GM23338 (cell line): Measurements from ENCODE around the gene XRRA1. TPM values are rescaled to one million over a fixed set of nuclear protein-coding genes. Genes with fewer than 3 reads are reported as not detected.

Source experiments
- ATAC-seq: fragments of 200-7000 bp; cut with Tn5 transposase; 3 replicates; pipeline ENCODE4 v1.9.1; 2020
- DNase-seq: peaks from one replicate; pipeline ENCODE4 v3.0.0-alpha.2; 2015; ENCODE audit warnings: low spot score
- H2AFZ ChIP-seq: fragments of 200-600 bp; sonication (generic); 2 replicates; pipeline ENCODE4 v1.8.0; 2016; ENCODE audit warnings: antibody characterized with exemption, mild to moderate bottlenecking, moderate library complexity
- H3F3A ChIP-seq: fragments of 200-600 bp; sonication (generic); replicated peaks from 2 replicates; pipeline ENCODE4 v1.8.0; 2017; ENCODE audit warnings: antibody characterized with exemption, mixed run types, low read depth
- H3K27ac ChIP-seq: fragments of 200-600 bp; sonication (generic); 2 replicates; pipeline ENCODE4 v1.6.1; 2016; ENCODE audit warnings: low read depth
- H3K27me3 ChIP-seq: fragments of 200-600 bp; sonication (generic); 2 replicates; pipeline ENCODE4 v1.8.0; 2016; ENCODE audit warnings: mild to moderate bottlenecking, mixed run types, moderate library complexity; ENCODE audit not compliant: insufficient read depth
- H3K36me3 ChIP-seq: fragments of 200-600 bp; sonication (generic); 2 replicates; pipeline ENCODE4 v1.8.0; 2016; ENCODE audit warnings: mild to moderate bottlenecking; ENCODE audit not compliant: insufficient read depth
- H3K4me1 ChIP-seq: fragments of 200-600 bp; sonication (generic); 2 replicates; pipeline ENCODE4 v1.8.0; 2016; ENCODE audit warnings: mild to moderate bottlenecking, moderate library complexity; ENCODE audit not compliant: insufficient read depth
- H3K4me2 ChIP-seq: fragments of 200-600 bp; sonication (generic); 2 replicates; pipeline ENCODE4 v1.7.1; 2017; ENCODE audit warnings: mixed run types
- H3K4me3 ChIP-seq: fragments of 200-600 bp; sonication (generic); 2 replicates; pipeline ENCODE4 v1.6.1; 2016; ENCODE audit warnings: mixed run types
- H3K79me2 ChIP-seq: fragments of 200-600 bp; sonication (generic); replicated peaks from 2 replicates; pipeline ENCODE4 v1.8.0; 2017; ENCODE audit warnings: mild to moderate bottlenecking; ENCODE audit not compliant: insufficient read depth
- H3K9me2 ChIP-seq: fragments of 200-600 bp; sonication (generic); 2 replicates; pipeline ENCODE4 v1.8.0; 2017; ENCODE audit not compliant: insufficient read depth
- H4K20me1 ChIP-seq: fragments of 200-600 bp; sonication (generic); replicated peaks from 2 replicates; pipeline ENCODE4 v1.8.0; 2017; ENCODE audit warnings: mild to moderate bottlenecking; ENCODE audit not compliant: insufficient read depth
- H3K27ac Mint-ChIP-seq: 2 replicates; pipeline ENCODE4 v1.8.0; 2020; ENCODE audit warnings: inconsistent platforms, mild to moderate bottlenecking, moderate library complexity, mixed read lengths
- H3K27me3 Mint-ChIP-seq: 3 replicates; pipeline ENCODE4 v1.8.0; 2022; ENCODE audit warnings: low read depth, mild to moderate bottlenecking, moderate library complexity, mixed read lengths, inconsistent platforms; ENCODE audit not compliant: insufficient read depth, poor library complexity
- H3K36me3 Mint-ChIP-seq: 3 replicates; pipeline ENCODE4 v1.8.0; 2021; ENCODE audit warnings: low read depth, mild to moderate bottlenecking, inconsistent platforms, moderate library complexity, mixed read lengths
- H3K4me1 Mint-ChIP-seq: 3 replicates; pipeline ENCODE4 v1.8.0; 2020; ENCODE audit warnings: mild to moderate bottlenecking, inconsistent platforms, mixed read lengths
- H3K4me3 Mint-ChIP-seq: 3 replicates; pipeline ENCODE4 v1.8.0; 2021; ENCODE audit warnings: moderate library complexity, mild to moderate bottlenecking, inconsistent platforms, mixed read lengths
- H3K9me3 Mint-ChIP-seq: 3 replicates; pipeline ENCODE4 v1.8.0; 2020; ENCODE audit warnings: moderate library complexity, mild to moderate bottlenecking, inconsistent platforms, mixed read lengths
- CREB1 ChIP-seq: fragments of 250-450 bp; sonication (Bioruptor Pico); IDR thresholded peaks from 2 replicates; pipeline ENCODE4 v1.5.0; 2020; ENCODE audit warnings: low read depth, mild to moderate bottlenecking, moderate library complexity
- EZH2 ChIP-seq: fragments of 200-600 bp; sonication (generic); IDR thresholded peaks from one replicate; pipeline ENCODE4 v1.8.0; 2017; ENCODE audit warnings: antibody characterized with exemption, mild to moderate bottlenecking, low read depth; ENCODE audit not compliant: unreplicated experiment
- EZH2phosphoT487 ChIP-seq: fragments of 200-600 bp; sonication (generic); IDR thresholded peaks from one replicate; pipeline ENCODE4 v1.8.1; 2018; ENCODE audit warnings: antibody characterized with exemption; ENCODE audit not compliant: unreplicated experiment
- JUNB ChIP-seq: IDR thresholded peaks from one replicate; pipeline ENCODE4 v1.6.1; 2016; ENCODE audit warnings: antibody characterized with exemption; ENCODE audit not compliant: unreplicated experiment
- NANOG ChIP-seq: IDR thresholded peaks from 2 replicates; pipeline ENCODE4 v1.6.1; 2016; ENCODE audit warnings: antibody characterized with exemption, borderline replicate concordance
- POLR2AphosphoS5 ChIP-seq: IDR thresholded peaks from 2 replicates; pipeline ENCODE4 v1.6.1; 2016; ENCODE audit warnings: antibody characterized with exemption, low read depth
- STAT1 ChIP-seq: IDR thresholded peaks from one replicate; pipeline ENCODE4 v1.6.1; 2016; ENCODE audit warnings: antibody characterized with exemption; ENCODE audit not compliant: unreplicated experiment
- ZNF114 ChIP-seq: fragments of 250-450 bp; sonication (Bioruptor Pico); IDR thresholded peaks from 2 replicates; pipeline ENCODE4 v1.5.0; 2020; ENCODE audit warnings: mild to moderate bottlenecking, moderate library complexity
- ZNF331 ChIP-seq: fragments of 250-450 bp; sonication (Bioruptor Pico); IDR thresholded peaks from 2 replicates; pipeline ENCODE4 v1.5.0; 2020; ENCODE audit warnings: low read depth, mild to moderate bottlenecking, moderate library complexity
- polyA plus RNA-seq: library from polyadenylated mRNA; unstranded; fragments of >200 nt; fragmentation: Nextera tagmentation; extraction: Ambion mirVana; gene quantifications from 2 replicates; pipeline ENCODE4 v1.2.1, GENCODE V29; 2016
- total RNA-seq: library from RNA; depleted of rRNA; stranded (reverse); fragments of >200 nt; shearing (Covaris generic); gene quantifications from 2 replicates; pipeline ENCODE4 v1.2.3, GENCODE V29; 2014
- TF ChIP-seq, protein P1 (sequence below): fragments of 250-450 bp; sonication (Bioruptor Pico); IDR thresholded peaks from 2 replicates; pipeline ENCODE4 v1.5.0; 2020; ENCODE audit warnings: mild to moderate bottlenecking, moderate library complexity
- TF ChIP-seq, protein P2 (sequence below): IDR thresholded peaks from one replicate; pipeline ENCODE4 v1.6.1; 2018; ENCODE audit warnings: antibody characterized with exemption; ENCODE audit not compliant: unreplicated experiment
- TF ChIP-seq, protein P3 (sequence below), 2 experiments: fragments of 200-600 bp in 1 of 2; sonication (generic) in 1 of 2; conservative IDR thresholded peaks; 2 replicates each; pipeline versions ENCODE4 v1.5.1 to v1.6.1; 2016 to 2017; ENCODE audit warnings: antibody characterized with exemption in 2 of 2, low read depth in 2 of 2, mild to moderate bottlenecking in 2 of 2, moderate library complexity in 1 of 2
- TF ChIP-seq, protein P4 (sequence below): IDR thresholded peaks from 2 replicates; pipeline ENCODE4 v1.6.1; 2016; ENCODE audit warnings: antibody characterized with exemption

The XRRA1 gene
- total and polyA plus RNA-seq, 2 experiments from 2014 or later = 4.9 to 5.4 TPM

DNA sequence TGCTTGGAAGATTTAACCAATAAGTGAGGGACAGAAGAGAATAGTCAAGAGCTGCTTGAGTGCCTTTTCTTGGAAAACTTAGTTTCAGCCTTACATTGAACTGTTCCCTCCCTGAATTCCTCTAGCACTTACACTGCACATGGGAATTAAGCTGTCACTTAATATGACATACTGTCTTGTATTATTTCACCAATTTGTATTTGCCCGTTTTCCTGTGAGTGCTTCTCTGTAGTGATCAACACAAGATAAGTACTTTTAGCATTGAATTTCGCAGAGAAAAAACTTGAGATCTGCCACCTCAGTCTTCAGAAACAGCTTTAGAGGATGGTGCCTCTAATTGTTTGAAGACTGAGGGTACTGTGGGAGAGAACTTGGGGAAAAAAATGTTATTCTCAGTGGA lies 3.9 kb upstream of the XRRA1 start:
- H3K27ac ChIP-seq = no peak overlapping the region
- H3K4me3 ChIP-seq = no peak overlapping the region
- Mint-ChIP-seq H3K4me3 (no peak overlapping the region), H3K27ac (no peak overlapping the region), H3K4me1 (peaks cover 7% of the 10 kb centered on the region; the same call in 2 of the 3 replicates), H3K9me3 (no peaks in the 10 kb centered on the region), H3K36me3 (no peaks in the 10 kb centered on the region; the same call in 2 of the 3 replicates), H3K27me3 (peaks cover 6% of the 10 kb centered on the region)
- no peaks in the 10 kb centered on the region for H3K9me2 ChIP-seq
- peaks cover 83% of the 10 kb centered on the region for H3K79me2 ChIP-seq
- ATAC-seq = no peak
- DNase-seq = no peak
- H3K27me3 ChIP-seq = no peaks in the 10 kb centered on the region
- H3K4me1 ChIP-seq = peaks cover 12% of the 10 kb centered on the region; the same call in 1 of the 2 replicates
- H3F3A ChIP-seq = no peaks in the 10 kb centered on the region
- H3K36me3 ChIP-seq = 0 out of 2 replicates have a peak, but pooled peaks cover 2% of the 10 kb centered on the region
- H4K20me1 ChIP-seq = peaks cover 36% of the 10 kb centered on the region
- H3K4me2 ChIP-seq = no peak overlapping the region
- TF ChIP-seq NANOG (no peak), EZH2phosphoT487 (no peak), ZNF331 (CRISPR knock-in tag) (no peak), CREB1 (CRISPR knock-in tag) (no peak), POLR2AphosphoS5 (no peak), ZNF114 (CRISPR knock-in tag) (no peak), JUNB (no peak), STAT1 (no peak), EZH2 (no peak)
- TF ChIP-seq, protein P1, sequence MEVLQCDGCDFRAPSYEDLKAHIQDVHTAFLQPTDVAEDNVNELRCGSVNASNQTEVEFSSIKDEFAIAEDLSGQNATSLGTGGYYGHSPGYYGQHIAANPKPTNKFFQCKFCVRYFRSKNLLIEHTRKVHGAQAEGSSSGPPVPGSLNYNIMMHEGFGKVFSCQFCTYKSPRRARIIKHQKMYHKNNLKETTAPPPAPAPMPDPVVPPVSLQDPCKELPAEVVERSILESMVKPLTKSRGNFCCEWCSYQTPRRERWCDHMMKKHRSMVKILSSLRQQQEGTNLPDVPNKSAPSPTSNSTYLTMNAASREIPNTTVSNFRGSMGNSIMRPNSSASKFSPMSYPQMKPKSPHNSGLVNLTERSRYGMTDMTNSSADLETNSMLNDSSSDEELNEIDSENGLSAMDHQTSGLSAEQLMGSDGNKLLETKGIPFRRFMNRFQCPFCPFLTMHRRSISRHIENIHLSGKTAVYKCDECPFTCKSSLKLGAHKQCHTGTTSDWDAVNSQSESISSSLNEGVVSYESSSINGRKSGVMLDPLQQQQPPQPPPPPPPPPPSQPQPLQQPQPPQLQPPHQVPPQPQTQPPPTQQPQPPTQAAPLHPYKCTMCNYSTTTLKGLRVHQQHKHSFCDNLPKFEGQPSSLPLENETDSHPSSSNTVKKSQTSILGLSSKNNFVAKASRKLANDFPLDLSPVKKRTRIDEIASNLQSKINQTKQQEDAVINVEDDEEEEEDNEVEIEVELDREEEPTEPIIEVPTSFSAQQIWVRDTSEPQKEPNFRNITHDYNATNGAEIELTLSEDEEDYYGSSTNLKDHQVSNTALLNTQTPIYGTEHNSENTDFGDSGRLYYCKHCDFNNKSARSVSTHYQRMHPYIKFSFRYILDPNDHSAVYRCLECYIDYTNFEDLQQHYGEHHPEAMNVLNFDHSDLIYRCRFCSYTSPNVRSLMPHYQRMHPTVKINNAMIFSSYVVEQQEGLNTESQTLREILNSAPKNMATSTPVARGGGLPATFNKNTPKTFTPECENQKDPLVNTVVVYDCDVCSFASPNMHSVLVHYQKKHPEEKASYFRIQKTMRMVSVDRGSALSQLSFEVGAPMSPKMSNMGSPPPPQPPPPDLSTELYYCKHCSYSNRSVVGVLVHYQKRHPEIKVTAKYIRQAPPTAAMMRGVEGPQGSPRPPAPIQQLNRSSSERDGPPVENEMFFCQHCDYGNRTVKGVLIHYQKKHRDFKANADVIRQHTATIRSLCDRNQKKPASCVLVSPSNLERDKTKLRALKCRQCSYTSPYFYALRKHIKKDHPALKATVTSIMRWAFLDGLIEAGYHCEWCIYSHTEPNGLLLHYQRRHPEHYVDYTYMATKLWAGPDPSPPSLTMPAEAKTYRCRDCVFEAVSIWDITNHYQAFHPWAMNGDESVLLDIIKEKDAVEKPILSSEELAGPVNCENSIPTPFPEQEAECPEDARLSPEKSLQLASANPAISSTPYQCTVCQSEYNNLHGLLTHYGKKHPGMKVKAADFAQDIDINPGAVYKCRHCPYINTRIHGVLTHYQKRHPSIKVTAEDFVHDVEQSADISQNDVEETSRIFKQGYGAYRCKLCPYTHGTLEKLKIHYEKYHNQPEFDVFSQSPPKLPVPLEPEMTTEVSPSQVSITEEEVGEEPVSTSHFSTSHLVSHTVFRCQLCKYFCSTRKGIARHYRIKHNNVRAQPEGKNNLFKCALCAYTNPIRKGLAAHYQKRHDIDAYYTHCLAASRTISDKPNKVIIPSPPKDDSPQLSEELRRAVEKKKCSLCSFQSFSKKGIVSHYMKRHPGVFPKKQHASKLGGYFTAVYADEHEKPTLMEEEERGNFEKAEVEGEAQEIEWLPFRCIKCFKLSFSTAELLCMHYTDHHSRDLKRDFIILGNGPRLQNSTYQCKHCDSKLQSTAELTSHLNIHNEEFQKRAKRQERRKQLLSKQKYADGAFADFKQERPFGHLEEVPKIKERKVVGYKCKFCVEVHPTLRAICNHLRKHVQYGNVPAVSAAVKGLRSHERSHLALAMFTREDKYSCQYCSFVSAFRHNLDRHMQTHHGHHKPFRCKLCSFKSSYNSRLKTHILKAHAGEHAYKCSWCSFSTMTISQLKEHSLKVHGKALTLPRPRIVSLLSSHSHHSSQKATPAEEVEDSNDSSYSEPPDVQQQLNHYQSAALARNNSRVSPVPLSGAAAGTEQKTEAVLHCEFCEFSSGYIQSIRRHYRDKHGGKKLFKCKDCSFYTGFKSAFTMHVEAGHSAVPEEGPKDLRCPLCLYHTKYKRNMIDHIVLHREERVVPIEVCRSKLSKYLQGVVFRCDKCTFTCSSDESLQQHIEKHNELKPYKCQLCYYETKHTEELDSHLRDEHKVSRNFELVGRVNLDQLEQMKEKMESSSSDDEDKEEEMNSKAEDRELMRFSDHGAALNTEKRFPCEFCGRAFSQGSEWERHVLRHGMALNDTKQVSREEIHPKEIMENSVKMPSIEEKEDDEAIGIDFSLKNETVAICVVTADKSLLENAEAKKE (CRISPR knock-in tag) = no peak
- TF ChIP-seq, protein P2, sequence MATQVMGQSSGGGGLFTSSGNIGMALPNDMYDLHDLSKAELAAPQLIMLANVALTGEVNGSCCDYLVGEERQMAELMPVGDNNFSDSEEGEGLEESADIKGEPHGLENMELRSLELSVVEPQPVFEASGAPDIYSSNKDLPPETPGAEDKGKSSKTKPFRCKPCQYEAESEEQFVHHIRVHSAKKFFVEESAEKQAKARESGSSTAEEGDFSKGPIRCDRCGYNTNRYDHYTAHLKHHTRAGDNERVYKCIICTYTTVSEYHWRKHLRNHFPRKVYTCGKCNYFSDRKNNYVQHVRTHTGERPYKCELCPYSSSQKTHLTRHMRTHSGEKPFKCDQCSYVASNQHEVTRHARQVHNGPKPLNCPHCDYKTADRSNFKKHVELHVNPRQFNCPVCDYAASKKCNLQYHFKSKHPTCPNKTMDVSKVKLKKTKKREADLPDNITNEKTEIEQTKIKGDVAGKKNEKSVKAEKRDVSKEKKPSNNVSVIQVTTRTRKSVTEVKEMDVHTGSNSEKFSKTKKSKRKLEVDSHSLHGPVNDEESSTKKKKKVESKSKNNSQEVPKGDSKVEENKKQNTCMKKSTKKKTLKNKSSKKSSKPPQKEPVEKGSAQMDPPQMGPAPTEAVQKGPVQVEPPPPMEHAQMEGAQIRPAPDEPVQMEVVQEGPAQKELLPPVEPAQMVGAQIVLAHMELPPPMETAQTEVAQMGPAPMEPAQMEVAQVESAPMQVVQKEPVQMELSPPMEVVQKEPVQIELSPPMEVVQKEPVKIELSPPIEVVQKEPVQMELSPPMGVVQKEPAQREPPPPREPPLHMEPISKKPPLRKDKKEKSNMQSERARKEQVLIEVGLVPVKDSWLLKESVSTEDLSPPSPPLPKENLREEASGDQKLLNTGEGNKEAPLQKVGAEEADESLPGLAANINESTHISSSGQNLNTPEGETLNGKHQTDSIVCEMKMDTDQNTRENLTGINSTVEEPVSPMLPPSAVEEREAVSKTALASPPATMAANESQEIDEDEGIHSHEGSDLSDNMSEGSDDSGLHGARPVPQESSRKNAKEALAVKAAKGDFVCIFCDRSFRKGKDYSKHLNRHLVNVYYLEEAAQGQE = no peak
- TF ChIP-seq, protein P3, sequence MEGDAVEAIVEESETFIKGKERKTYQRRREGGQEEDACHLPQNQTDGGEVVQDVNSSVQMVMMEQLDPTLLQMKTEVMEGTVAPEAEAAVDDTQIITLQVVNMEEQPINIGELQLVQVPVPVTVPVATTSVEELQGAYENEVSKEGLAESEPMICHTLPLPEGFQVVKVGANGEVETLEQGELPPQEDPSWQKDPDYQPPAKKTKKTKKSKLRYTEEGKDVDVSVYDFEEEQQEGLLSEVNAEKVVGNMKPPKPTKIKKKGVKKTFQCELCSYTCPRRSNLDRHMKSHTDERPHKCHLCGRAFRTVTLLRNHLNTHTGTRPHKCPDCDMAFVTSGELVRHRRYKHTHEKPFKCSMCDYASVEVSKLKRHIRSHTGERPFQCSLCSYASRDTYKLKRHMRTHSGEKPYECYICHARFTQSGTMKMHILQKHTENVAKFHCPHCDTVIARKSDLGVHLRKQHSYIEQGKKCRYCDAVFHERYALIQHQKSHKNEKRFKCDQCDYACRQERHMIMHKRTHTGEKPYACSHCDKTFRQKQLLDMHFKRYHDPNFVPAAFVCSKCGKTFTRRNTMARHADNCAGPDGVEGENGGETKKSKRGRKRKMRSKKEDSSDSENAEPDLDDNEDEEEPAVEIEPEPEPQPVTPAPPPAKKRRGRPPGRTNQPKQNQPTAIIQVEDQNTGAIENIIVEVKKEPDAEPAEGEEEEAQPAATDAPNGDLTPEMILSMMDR (conservative IDR thresholded peaks at IDR 0.05; ENCODE audit: low read depth in 2 of 2) = no peak
- TF ChIP-seq, protein P4, sequence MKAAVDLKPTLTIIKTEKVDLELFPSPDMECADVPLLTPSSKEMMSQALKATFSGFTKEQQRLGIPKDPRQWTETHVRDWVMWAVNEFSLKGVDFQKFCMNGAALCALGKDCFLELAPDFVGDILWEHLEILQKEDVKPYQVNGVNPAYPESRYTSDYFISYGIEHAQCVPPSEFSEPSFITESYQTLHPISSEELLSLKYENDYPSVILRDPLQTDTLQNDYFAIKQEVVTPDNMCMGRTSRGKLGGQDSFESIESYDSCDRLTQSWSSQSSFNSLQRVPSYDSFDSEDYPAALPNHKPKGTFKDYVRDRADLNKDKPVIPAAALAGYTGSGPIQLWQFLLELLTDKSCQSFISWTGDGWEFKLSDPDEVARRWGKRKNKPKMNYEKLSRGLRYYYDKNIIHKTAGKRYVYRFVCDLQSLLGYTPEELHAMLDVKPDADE = no peak
- no peak overlapping the region for H2AFZ ChIP-seq
